K562 (cell line): ENCODE data around the gene CREB3L2. TPM values are rescaled to one million over a fixed set of nuclear protein-coding genes. Genes with fewer than 3 reads are reported as not detected.

ENCODE experiments used
- BMI1 ChIP-seq: fragments of 150-350 bp; IDR thresholded peaks from 2 replicates; pipeline ENCODE4 v1.6.1; 2014; ENCODE audit warnings: low read length
- CUX1 ChIP-seq: fragments of 200-800 bp; sonication (Bioruptor generic); IDR thresholded peaks from 2 replicates; pipeline ENCODE4 v1.6.1; 2016; ENCODE audit warnings: missing genetic modification characterization, missing compliant biosample characterization
- ELF4 ChIP-seq: fragments of 450-650 bp; formaldehyde crosslinking; IDR thresholded peaks from 2 replicates; pipeline ENCODE4 v1.4.0; 2022; ENCODE audit warnings: missing genetic modification characterization
- EP300 ChIP-seq: IDR thresholded peaks from 2 replicates; pipeline ENCODE4 v1.6.1; 2012; ENCODE audit warnings: low read length, improper control_type of control experiment
- FOSL1 ChIP-seq: fragments of 200-800 bp; sonication (Bioruptor generic); conservative IDR thresholded peaks from 2 replicates; pipeline ENCODE4 v1.6.1; 2016; ENCODE audit warnings: missing genetic modification characterization, missing compliant biosample characterization
- FOXA1 ChIP-seq: fragments of 450-650 bp; IDR thresholded peaks from 2 replicates; pipeline ENCODE4 v1.6.1; 2016; ENCODE audit warnings: mild to moderate bottlenecking, borderline replicate concordance
- HES1 ChIP-seq: fragments of 450-650 bp; IDR thresholded peaks from 2 replicates; pipeline ENCODE4 v1.6.1; 2016; ENCODE audit warnings: low read depth, mild to moderate bottlenecking, moderate library complexity
- KDM5B ChIP-seq: fragments of 200-600 bp; sonication (generic); IDR thresholded peaks from 2 replicates; pipeline ENCODE4 v1.6.1; 2012; ENCODE audit warnings: low read depth, mild to moderate bottlenecking, moderate library complexity, low read length, control low read depth, inconsistent platforms; ENCODE audit not compliant: insufficient replicate concordance
- OTX1 ChIP-seq: fragments of 450-650 bp; formaldehyde crosslinking; IDR thresholded peaks from 2 replicates; pipeline ENCODE4 v1.4.0; 2022; ENCODE audit warnings: mild to moderate bottlenecking
- PCBP1 ChIP-seq: fragments of 200-400 bp; formaldehyde crosslinking; IDR thresholded peaks from 2 replicates; pipeline ENCODE4 v1.6.1; 2018; ENCODE audit warnings: mild to moderate bottlenecking, low read depth, low read length; ENCODE audit not compliant: poor library complexity, severe bottlenecking
- PURB ChIP-seq: sonication (generic); formaldehyde crosslinking; IDR thresholded peaks from 2 replicates; pipeline ENCODE4 v1.9.0; 2021; ENCODE audit warnings: low read depth, mild to moderate bottlenecking, missing genetic modification reagents
- SMARCA4 ChIP-seq: fragments of 450-650 bp; IDR thresholded peaks from 2 replicates; pipeline ENCODE4 v1.6.1; 2016
- U2AF2 ChIP-seq: fragments of 200-400 bp; formaldehyde crosslinking; optimal IDR thresholded peaks from 2 replicates; pipeline ENCODE3; 2017; ENCODE audit warnings: low read depth, mild to moderate bottlenecking, low read length
- ZNF174 ChIP-seq: fragments of 250-450 bp; sonication (Bioruptor Pico); IDR thresholded peaks from 2 replicates; pipeline ENCODE4 v1.4.0; 2020; ENCODE audit warnings: mild to moderate bottlenecking
- polyA plus RNA-seq, 8 experiments: library from polyadenylated mRNA; depleted of rRNA in 4 of 8; stranded (reverse) in 5 of 8; unstranded in 3 of 8; fragments of >200 nt; fragmentation: Nextera tagmentation in 2 of 8; fragmentation: Illumina TruSeq in 1 of 8; extraction: Ambion mirVana in 2 of 8; extraction: Trizol in 1 of 8; gene quantifications; 2 replicates each; pipeline versions ENCODE4 v1.2.1 to v1.2.3, GENCODE V29; 2011 to 2014; ENCODE audit warnings: inconsistent platforms in 1 of 8, missing spikeins in 1 of 8
- total RNA-seq, 7 experiments: library from RNA; depleted of rRNA in 6 of 7; stranded (reverse); fragments of >200 nt in 6 of 7; fragmentation: Illumina TruSeq in 2 of 7; extraction: Trizol in 2 of 7; gene quantifications; 2 replicates each; pipeline versions ENCODE4 v1.2.1 to v1.2.3, GENCODE V29; 2011 to 2021; ENCODE audit warnings: low replicate concordance in 1 of 7
- TF ChIP-seq, protein P1 (sequence below): IDR thresholded peaks from 3 replicates; pipeline ENCODE4 v1.6.1; 2011; ENCODE audit warnings: borderline replicate concordance, mild to moderate bottlenecking, moderate library complexity; ENCODE audit not compliant: insufficient read length; ENCODE audit errors: extremely low read depth
- TF ChIP-seq, protein P2 (sequence below): sonication (generic); formaldehyde crosslinking; IDR thresholded peaks from 2 replicates; pipeline ENCODE4 v1.8.0; 2022; ENCODE audit warnings: missing genetic modification reagents, mild to moderate bottlenecking, borderline replicate concordance

Gene CREB3L2
- total and polyA plus RNA-seq, 9 of the 15 experiments (the other 6 are each of a cell fraction or from before 2014, with no cell fraction given), result 7.1 to 45.6 (median 15.8) TPM

GRCh38 chr7:137992550-137993394, 9.1 kb downstream of the CREB3L2 start (continued):
- TF ChIP-seq CUX1 (CRISPR knock-in tag) (no peak; the same call in 1 of the 2 replicates), ZNF174 (no peak), HES1 (no peak), FOSL1 (tag) (peak; percentile 81), U2AF2 (no peak), KDM5B (no peak), SMARCA4 (0 out of 2 replicates have a peak, but pooled peaks have one; percentile 11), BMI1 (no peak), FOXA1 (no peak), PCBP1 (no peak), PURB (CRISPR knock-in tag) (no peak), ELF4 (CRISPR knock-in tag) (peak; percentile 80), EP300 (peak; percentile 3; the same call in 1 of the 2 replicates), OTX1 (CRISPR knock-in tag) (peak; percentile 71; the same call in 1 of the 2 replicates)
- TF ChIP-seq, protein P1, sequence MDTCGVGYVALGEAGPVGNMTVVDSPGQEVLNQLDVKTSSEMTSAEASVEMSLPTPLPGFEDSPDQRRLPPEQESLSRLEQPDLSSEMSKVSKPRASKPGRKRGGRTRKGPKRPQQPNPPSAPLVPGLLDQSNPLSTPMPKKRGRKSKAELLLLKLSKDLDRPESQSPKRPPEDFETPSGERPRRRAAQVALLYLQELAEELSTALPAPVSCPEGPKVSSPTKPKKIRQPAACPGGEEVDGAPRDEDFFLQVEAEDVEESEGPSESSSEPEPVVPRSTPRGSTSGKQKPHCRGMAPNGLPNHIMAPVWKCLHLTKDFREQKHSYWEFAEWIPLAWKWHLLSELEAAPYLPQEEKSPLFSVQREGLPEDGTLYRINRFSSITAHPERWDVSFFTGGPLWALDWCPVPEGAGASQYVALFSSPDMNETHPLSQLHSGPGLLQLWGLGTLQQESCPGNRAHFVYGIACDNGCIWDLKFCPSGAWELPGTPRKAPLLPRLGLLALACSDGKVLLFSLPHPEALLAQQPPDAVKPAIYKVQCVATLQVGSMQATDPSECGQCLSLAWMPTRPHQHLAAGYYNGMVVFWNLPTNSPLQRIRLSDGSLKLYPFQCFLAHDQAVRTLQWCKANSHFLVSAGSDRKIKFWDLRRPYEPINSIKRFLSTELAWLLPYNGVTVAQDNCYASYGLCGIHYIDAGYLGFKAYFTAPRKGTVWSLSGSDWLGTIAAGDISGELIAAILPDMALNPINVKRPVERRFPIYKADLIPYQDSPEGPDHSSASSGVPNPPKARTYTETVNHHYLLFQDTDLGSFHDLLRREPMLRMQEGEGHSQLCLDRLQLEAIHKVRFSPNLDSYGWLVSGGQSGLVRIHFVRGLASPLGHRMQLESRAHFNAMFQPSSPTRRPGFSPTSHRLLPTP, result no peak
- TF ChIP-seq, protein P2, sequence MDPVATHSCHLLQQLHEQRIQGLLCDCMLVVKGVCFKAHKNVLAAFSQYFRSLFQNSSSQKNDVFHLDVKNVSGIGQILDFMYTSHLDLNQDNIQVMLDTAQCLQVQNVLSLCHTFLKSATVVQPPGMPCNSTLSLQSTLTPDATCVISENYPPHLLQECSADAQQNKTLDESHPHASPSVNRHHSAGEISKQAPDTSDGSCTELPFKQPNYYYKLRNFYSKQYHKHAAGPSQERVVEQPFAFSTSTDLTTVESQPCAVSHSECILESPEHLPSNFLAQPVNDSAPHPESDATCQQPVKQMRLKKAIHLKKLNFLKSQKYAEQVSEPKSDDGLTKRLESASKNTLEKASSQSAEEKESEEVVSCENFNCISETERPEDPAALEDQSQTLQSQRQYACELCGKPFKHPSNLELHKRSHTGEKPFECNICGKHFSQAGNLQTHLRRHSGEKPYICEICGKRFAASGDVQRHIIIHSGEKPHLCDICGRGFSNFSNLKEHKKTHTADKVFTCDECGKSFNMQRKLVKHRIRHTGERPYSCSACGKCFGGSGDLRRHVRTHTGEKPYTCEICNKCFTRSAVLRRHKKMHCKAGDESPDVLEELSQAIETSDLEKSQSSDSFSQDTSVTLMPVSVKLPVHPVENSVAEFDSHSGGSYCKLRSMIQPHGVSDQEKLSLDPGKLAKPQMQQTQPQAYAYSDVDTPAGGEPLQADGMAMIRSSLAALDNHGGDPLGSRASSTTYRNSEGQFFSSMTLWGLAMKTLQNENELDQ (CRISPR knock-in tag), result no peak
